GM21381 (cell line): ENCODE results near the gene MACC1.
"Not testable (repeated sequence)": the region's sequence is repeated elsewhere in the genome, so short reads cannot be mapped to it uniquely, and the experiment has no call there.

Experiments
- ATAC-seq: cut with Tn5 transposase; IDR thresholded peaks from one replicate; pipeline ENCODE4 v1.9.1; 2021; ENCODE audit warnings: mild to moderate bottlenecking, moderate library complexity; ENCODE audit not compliant: unreplicated experiment

MACC1 gene

GRCh38 chr7:20208651-20209307 lies 8.4 kb downstream of the MACC1 start:
- ATAC-seq: no peak

GRCh38 chr7:20207811-20208210 lies 9.4 kb downstream of the MACC1 start:
- not testable (repeated sequence) for ATAC-seq

- ATAC-seq: no peak
These were observed 10.9 kb downstream of the MACC1 start for GRCh38 chr7:20206104-20206896.

DNA sequence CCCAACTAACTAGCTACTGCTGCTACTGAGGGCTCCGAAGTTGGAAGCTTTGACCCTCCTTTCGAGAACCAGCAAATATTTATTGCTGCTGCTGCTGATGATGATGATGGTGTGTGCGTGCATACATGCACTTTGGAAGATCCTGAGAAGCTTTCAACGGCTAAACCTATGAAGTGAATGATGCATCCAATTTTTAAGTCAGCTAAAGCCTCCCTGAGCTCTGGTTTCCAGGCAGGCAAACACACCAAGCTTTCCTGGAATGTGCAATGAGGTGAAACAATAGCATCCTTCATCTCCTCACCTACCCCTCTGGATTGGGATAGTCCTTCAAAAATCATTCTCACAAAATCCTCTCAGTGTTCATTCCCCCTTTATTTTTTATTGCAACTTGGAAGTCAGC lies 13.9 kb downstream of the MACC1 start:
- no peak for ATAC-seq

- ATAC-seq: peak; percentile 28
These were observed 15.8 kb downstream of the MACC1 start for GRCh38 chr7:20201380-20201779.

DNA sequence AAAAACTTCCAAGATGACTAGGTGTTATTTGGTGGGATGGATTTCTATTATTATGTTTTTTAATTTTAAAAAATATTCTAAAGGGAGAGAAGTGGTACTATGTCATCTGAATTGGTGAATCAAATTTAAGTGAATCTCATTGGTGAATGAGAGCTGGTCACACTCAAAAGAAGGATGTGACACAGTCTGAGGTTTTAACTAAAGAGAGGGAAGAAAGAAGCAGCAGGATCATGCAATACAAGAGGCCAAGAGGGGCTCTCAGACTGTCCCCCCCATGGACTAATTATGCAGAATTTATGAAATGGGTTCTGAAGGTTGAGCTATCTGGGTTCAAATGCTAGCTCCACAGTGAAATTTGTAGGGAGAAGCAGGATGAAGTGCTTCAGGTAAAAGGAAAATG lies 16.2 kb downstream of the MACC1 start:
- no peak for ATAC-seq

- ATAC-seq: peak; percentile 41
These were observed 16.8 kb downstream of the MACC1 start for GRCh38 chr7:20200361-20200760.

- peak; percentile 82 for ATAC-seq
These were observed 18.0 kb downstream of the MACC1 start for GRCh38 chr7:20199015-20199737.

DNA sequence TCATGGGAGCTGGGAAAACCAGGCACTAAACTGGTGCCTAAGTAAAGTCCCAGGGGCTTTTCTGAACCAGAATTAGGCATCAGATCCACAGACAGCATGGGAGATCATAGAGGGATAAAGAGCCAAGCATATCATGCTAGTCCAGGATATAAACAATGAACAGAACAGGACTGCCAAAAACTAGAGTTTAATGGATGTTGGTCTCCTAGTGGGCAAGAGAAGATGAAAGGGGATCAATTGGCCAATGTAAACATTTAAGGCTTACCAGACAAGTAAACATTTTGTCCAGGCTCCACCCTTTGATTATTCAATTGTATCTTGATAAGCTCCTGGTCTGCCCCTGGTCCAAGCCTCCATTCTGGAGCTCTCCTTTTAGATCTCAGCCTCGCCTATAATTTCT lies 18.9 kb downstream of the MACC1 start:
- no peak for ATAC-seq

DNA sequence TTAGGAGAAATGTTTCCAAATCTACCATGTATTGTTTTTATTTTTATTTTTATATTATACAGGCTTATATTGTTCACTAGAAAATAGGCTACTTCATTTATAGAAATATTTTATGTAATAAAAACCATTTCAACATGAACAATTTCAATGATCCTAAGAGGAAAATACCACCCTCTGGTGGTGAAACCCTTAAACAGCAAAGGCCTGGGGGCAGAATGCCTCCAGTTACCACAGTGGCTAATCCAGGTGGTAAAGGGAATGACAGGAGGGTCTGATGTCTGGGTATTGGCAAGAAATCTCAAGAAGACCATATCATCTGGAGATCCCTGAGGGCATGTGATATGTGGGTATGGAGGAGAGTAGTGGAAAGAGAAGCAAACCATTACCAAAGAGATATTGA lies 19.3 kb downstream of the MACC1 start:
- ATAC-seq: no peak

- ATAC-seq: no peak
These were observed 19.9 kb downstream of the MACC1 start for GRCh38 chr7:20197125-20197748.

- no peak for ATAC-seq
These were observed 22.7 kb downstream of the MACC1 start for GRCh38 chr7:20194343-20194995.

DNA sequence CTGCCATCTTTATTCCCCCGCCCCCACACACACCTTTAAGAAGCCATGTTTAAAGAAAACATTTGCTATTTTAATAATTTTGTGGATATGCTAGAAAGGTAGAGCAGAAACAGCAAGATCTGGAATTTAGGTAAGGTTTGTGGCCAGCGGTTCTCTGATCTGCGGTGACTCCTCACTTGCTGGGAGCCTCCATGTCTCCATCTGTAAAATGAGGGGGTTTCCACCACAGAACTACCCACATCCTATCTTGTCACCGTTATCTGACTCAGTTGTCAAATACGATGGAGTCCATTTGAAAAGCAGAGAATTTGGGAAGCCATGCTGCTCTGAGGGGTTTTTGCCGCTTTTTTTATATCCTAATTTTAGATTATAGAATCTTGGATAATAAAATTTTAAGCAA lies 23.3 kb downstream of the MACC1 start:
- peak; percentile 8 for ATAC-seq

DNA sequence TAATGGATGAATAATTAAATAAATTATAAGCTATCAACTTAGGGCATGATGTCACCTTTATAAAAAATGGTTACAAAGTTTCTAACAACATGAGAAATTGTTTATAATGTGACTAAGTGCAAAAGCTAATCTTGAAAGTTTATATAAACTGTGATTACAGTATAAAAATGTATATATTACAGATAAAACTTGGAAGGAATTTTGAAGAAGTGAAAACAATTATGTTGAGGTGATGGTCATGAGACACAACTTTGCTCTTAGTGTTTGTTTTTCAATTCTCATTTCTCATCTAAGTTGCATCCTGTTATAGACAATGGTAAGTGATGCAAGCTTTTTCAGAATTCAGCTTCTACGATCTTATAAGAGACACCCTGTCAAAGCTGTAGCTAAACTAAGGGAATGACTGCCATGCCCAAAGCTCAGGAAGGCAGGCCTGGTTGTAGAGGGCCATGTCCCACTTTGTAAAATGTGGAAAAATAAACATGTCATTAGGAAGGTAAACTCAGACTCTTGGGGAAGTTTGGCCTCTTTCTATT lies 23.9 kb downstream of the MACC1 start:
- ATAC-seq: peak; percentile 83

GRCh38 chr7:20191391-20191869 lies 25.8 kb downstream of the MACC1 start:
- no peak for ATAC-seq

- peak; percentile 36 for ATAC-seq
These were observed 26.4 kb downstream of the MACC1 start for GRCh38 chr7:20190560-20191390.

DNA sequence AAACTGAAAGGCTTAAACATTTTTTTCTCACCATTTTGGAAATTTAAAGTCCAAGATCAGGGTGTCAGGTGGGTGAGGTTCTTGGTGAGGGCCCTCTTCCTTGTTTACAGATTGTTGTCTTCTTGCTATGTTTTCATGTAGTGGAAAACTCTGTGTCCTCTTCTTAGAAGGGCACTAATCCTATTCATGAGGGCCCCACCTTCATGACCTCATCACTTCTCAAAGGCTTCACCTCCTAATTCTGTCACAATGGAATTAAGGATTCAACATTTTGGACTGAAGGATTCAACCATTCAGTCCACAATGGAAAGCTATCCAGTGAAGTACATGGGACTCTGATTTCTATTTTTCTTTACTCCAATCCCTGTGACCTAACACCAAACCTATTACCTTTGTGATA lies 27.3 kb downstream of the MACC1 start:
- no peak for ATAC-seq

- ATAC-seq: no peak
These were observed 28.6 kb downstream of the MACC1 start for GRCh38 chr7:20188567-20188966.

GRCh38 chr7:20187850-20188249 lies 29.3 kb downstream of the MACC1 start:
- not testable (repeated sequence) for ATAC-seq

GRCh38 chr7:20185988-20186387 lies 31.2 kb downstream of the MACC1 start:
- ATAC-seq: no peak
